Heart left ventricle (tissue), 13 donors: ENCODE results near the gene TBC1D20.

Source experiments
- CTCF ChIP-seq, 12 donors: fragments of 200-600 bp; sonication (generic) in 4 of 12; IDR thresholded peaks; one replicate each; pipeline versions ENCODE4 v1.5.0 to v1.8.0; 2018 to 2022; ENCODE audit warnings: antibody characterized with exemption in 12 of 12, mild to moderate bottlenecking in 5 of 12
- POLR2A ChIP-seq, 2 donors: fragments of 450-650 bp; IDR thresholded peaks; one replicate each; pipeline ENCODE4 v1.6.1; 2017; ENCODE audit warnings: antibody characterized with exemption in 2 of 2, mild to moderate bottlenecking in 2 of 2, moderate library complexity in 2 of 2
- donor health status: ischemic (EF 13 %, LVEDD 7.1; RV severe dilation, severe dysfunction).
- donor health status: DM: no; HTN: yes; CAD: no.
- donor health status: DM: no; HTN: no; CAD: no.
- donor health status: ischemic (EF 25% LVEDD 6.9; RV normal size, moderate dysfunction).
- donor health status: ischemic (EF 25% LVEDD 5.7; RV mildly dilated, moderate dysfunction).
- donor health status: ischemic (EF 35%, LVEDD 5.7; RV mildly dilated, moderate dysfunction).
- donor health status: nonischemic (EF 11% LVEDD 7.7; RV severe dilation, severe dysfunction).
- donor health status: DM: yes; HTN: yes; CAD: no.
- donor health status: PGD.
- donor health status: ischemic (EF 29% LVEDD 5.4; RV normal size, mild dysfunction).
- donor health status: nonischemic (EF 23%, LVEDD 6.1; RV moderate dilation, normal function).

- TF ChIP-seq POLR2A (IDR thresholded peaks at IDR 0.05), result no peak
- TF ChIP-seq CTCF (IDR thresholded peaks at IDR 0.05), result no peak
These were observed 2.2 kb downstream of the TBC1D20 start for GRCh38 chr20:460180-460579.
